Gastrocnemius medialis (tissue), 4 donors: ENCODE data around the gene MYH10.

ENCODE experiments used
- CTCF ChIP-seq, 5 experiments: fragments of 450-650 bp in 3 of 5; fragments of 200-600 bp in 2 of 5; sonication (generic) in 2 of 5; IDR thresholded peaks in 4 of 5; conservative IDR thresholded peaks in 1 of 5; 1 replicate in 4 of 5; 2 replicates in 1 of 5; pipeline ENCODE4 v1.5.1; 2016 to 2019; ENCODE audit warnings: antibody characterized with exemption in 5 of 5, mild to moderate bottlenecking in 3 of 5, moderate library complexity in 3 of 5
- POLR2A ChIP-seq, 2 donors: fragments of 450-650 bp; IDR thresholded peaks; one replicate each; pipeline ENCODE4 v1.6.1; 2017; ENCODE audit warnings: antibody characterized with exemption in 2 of 2, mild to moderate bottlenecking in 2 of 2, moderate library complexity in 2 of 2

- TF ChIP-seq CTCF (IDR thresholded peaks at IDR 0.05 in 4 of 5, conservative IDR thresholded peaks at IDR 0.05 in 1 of 5) (no peak), POLR2A (IDR thresholded peaks at IDR 0.05) (no peak)
These were observed 37.7 kb upstream of the MYH10 start for GRCh38 chr17:8668176-8668740.
